AG04449 (cell line): ENCODE results near the gene ZNF516.

Experiments used
- CTCF ChIA-PET: fragments of 350-600 bp; formaldehyde crosslinking; extraction: SDS; loops from one replicate; lab custom pipeline; 2021; ENCODE audit warnings: antibody characterized with exemption; lab: Yijun Ruan, JAX
- POLR2A ChIA-PET: fragments of 400-600, 350-600 bp; formaldehyde crosslinking; extraction: SDS; loops from one replicate; lab custom pipeline; 2020; ENCODE audit warnings: antibody characterized with exemption, inconsistent platforms; lab: Yijun Ruan, JAX
- DNase-seq: peaks from one replicate; pipeline ENCODE4 v3.0.0-alpha.2; 2010; ENCODE audit warnings: low read depth, low spot score
- H3K4me3 ChIP-seq: 2 replicates; pipeline ENCODE4 v1.5.1; 2011; ENCODE audit warnings: low read depth, mild to moderate bottlenecking, control low read depth, low read length
- TF ChIP-seq, protein P1 (sequence below): IDR thresholded peaks from one replicate; pipeline ENCODE4 v1.5.1; 2011; ENCODE audit warnings: mild to moderate bottlenecking, moderate library complexity, low read length, control low read depth, inconsistent platforms; ENCODE audit not compliant: insufficient read depth; ENCODE audit errors: missing control alignments

ZNF516 gene

DNA sequence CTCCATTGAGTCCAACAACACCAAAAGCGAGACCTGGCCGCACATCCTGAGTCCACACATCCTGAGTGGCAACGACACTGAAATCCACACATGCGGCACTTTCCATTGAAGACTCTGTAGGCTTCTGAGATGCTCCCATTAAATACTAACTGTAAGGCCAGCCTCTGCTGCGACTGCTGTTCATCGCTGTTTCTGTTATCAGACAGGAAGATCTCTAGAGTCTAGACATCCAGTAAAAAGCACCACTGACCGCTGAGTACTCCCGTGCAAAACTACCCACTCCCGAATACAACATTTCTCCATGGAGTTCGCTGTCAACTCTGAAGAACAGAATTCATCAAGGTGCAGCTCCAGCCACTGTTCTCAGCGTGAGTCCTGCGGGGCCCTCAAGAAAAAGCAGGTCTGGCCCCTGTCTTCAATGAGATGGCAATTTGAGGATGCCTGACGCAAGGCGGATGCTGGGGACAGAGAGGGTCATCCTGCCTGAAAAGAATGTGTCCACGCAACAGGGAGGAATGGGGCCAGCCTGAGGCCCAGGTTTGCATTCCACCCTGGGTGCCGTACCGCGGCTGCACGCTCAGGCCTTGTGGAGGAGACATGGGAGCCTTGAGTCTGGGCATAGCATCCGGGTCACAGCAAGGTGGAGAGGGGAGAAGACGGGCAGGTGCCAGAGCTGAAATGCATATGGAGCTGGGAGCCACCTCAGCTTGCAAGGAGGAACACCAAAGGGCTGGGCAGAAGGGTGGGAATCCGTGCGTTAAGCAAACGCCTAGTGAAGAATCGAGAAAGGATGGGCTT, 61.9 kb downstream of the ZNF516 start:
- ChIA-PET CTCF (interaction anchor here (1.8 kb wide), 1 partner anchor 8 kb away, joined by 6 read pairs; no protein-coding TSS in a partner anchor), POLR2A (no interaction called here)
- TF ChIP-seq, protein P1, sequence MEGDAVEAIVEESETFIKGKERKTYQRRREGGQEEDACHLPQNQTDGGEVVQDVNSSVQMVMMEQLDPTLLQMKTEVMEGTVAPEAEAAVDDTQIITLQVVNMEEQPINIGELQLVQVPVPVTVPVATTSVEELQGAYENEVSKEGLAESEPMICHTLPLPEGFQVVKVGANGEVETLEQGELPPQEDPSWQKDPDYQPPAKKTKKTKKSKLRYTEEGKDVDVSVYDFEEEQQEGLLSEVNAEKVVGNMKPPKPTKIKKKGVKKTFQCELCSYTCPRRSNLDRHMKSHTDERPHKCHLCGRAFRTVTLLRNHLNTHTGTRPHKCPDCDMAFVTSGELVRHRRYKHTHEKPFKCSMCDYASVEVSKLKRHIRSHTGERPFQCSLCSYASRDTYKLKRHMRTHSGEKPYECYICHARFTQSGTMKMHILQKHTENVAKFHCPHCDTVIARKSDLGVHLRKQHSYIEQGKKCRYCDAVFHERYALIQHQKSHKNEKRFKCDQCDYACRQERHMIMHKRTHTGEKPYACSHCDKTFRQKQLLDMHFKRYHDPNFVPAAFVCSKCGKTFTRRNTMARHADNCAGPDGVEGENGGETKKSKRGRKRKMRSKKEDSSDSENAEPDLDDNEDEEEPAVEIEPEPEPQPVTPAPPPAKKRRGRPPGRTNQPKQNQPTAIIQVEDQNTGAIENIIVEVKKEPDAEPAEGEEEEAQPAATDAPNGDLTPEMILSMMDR, result no peak
- no peak overlapping the region for H3K4me3 ChIP-seq
- no peak for DNase-seq

DNA sequence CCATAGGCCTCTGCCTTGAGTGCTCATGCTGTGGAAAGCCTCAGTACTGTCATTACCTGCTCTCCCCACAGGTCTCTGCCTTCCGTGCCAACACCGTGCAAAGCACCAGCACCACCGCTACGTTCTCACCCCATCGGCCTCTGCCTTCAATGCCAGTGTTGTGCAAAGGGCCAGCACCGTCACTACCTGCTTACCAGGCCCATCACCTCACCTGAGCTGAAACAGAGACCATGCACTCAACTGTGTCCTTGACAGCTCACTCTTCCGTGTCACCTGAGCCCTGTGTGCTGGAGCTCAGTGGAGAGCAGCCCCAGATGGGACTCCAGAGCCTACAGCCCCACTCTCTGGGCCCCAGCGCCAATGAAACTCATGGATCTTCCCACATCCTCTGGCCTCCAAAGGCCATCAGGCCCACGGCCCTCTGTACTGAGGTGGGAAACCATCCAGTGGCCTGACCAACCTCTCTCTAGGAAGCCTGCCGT, 62.7 kb downstream of the ZNF516 start:
- TF ChIP-seq, protein P1, result no peak
- DNase-seq, result no peak
- no peak overlapping the region for H3K4me3 ChIP-seq

DNA sequence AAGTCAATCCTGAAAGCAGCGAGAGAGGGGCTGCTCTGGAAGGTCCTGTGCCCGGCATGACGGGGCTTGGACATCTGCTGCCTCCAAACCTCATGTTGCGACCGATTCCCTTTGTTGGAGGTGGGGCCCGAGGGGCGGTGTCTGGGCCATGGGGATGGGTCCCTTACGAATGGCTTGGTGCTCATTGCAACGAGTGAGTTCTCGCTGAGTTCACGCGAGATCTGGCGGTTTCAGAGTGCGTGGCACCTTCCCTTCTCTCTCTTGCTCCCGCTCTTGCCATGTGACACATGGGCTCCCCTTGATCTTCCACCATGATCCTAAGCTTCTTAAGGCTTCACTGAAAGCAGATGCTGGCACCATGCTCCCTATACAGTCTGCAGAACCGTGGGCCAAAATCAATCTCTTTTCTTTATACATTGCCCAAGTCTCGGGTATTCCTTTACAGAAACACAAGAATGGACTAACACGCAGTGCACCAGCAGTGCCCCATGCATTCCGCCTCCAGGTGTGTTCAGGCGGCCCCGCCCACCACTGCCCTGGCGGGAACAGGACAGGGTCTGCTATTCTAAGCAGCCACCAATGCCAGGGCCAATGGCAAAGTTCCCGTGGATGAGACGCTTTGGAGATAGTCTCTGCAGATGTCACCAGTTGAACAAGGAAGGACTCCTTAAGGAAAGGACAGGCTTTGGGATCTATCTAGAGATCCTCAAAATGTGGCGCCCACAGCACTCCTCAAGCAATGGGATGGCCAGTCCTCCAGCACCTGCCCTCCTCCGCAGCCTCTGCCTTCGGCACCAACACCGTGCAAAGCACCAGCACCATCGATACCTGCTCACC, 63.4 kb downstream of the ZNF516 start:
- no peak overlapping the region for H3K4me3 ChIP-seq
- ChIA-PET POLR2A (no interaction called here), CTCF (interaction anchor here (1.0 kb wide), 1 partner anchor 85 kb away, joined by 3 read pairs; no protein-coding TSS in a partner anchor)
- TF ChIP-seq, protein P1, result no peak
- no peak for DNase-seq

More for the DNA sequence above, 62.7 kb downstream of the ZNF516 start:
- ChIA-PET CTCF (no interaction called here), POLR2A (no interaction called here)

DNA sequence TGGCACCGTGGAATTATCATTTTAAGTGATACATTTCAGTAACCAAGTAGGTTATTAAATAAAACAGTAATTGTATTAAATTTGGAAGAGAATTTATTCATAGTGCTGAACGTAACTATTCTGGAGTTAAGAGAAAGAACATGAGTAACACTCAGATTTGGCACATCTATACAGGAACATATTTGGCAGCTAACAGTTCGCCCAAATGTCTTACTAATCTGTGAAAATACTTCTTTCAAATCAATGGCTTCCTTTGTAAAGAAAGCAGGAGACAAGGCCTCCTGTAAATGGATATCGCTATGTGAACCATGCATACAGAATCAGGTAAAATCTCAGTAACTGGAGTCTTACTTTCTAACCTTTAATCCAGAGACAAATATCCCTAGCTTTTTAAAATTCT, 64.4 kb downstream of the ZNF516 start:
- no peak overlapping the region for H3K4me3 ChIP-seq
- POLR2A ChIA-PET, result no interaction called here
- DNase-seq, result no peak
- TF ChIP-seq, protein P1, result no peak
- CTCF ChIA-PET, result interaction anchor here (1.1 to 1.5 kb wide), 2 partner anchors 9 to 32 kb away, joined by 3 to 4 read pairs; no protein-coding TSS in a partner anchor

DNA sequence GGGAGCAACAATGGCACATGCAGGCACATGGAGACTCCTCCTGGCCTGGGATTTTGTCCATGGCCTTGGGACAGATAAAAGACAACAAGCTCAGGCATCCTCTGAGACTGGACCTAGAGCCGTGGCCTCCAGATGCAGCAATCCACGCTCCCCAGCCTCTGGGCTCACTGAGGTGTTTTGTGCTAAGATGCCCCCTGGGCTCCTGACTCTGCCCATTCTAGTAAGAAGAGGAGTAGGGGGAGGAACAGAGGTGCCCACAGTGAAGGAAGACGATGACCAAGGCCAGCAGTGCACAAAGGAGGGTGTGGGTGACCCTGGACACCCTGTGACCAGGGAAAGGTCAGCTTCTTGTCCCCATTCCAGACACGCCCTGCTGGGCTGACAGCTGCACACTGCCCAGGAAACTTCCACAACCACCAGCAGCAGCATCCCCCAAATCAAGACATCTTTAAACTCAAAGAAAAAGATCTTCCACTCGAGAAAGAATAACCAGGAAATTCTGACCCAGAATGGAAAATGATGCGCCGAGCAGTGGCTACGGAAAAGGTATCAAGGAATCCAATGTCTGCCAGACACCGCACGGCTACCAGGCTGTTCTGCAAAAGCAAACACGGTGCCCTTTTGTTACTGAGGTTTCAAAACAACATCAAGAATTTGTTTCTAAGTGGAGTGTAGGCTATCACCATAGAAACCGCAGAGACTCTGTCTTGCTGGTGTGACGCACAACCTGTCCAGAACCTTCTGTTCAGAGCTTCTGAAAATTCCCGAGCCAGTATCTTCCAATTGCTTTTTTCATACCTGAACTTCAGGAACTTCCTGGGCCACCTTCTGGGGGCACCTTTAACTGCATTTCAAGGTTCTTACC, 65.5 kb downstream of the ZNF516 start:
- TF ChIP-seq, protein P1, result no peak
- DNase-seq, result no peak
- CTCF ChIA-PET, result interaction anchor here (0.6 to 1.5 kb wide), 4 partner anchors 8 to 280 kb away, joined by 3 to 4 read pairs (median 3); no protein-coding TSS in a partner anchor
- no peak overlapping the region for H3K4me3 ChIP-seq
- POLR2A ChIA-PET, result no interaction called here
